Spleen (tissue), 11 donors: Measurements from ENCODE around the gene ANKRD42. TPM values are rescaled to one million over a fixed set of nuclear protein-coding genes. Genes with fewer than 3 reads are reported as not detected.
"Not testable (repeated sequence)": the region's sequence is repeated elsewhere in the genome, so short reads cannot be mapped to it uniquely, and the experiment has no call there.

Source experiments
- DNase-seq: peaks from one replicate; pipeline ENCODE4 v3.0.0-alpha.2; 2020
- H3K27ac ChIP-seq, 8 donors: fragments of 200-600 bp; sonication (generic) in 7 of 8; 1 replicate in 4 of 8; 2 replicates in 4 of 8; pipeline versions ENCODE4 v1.5.0 to v1.8.0; 2016 to 2021; ENCODE audit warnings: inconsistent platforms in 4 of 8, mild to moderate bottlenecking in 4 of 8, moderate library complexity in 1 of 8
- H3K27me3 ChIP-seq, 7 donors: fragments of 200-600 bp; sonication (generic) in 6 of 7; replicated peaks in 1 of 7; 1 replicate in 4 of 7; 2 replicates in 3 of 7; pipeline versions ENCODE4 v1.5.0 to v1.8.0; 2016 to 2021; ENCODE audit warnings: inconsistent platforms in 3 of 7, mild to moderate bottlenecking in 1 of 7
- H3K36me3 ChIP-seq, 6 donors: fragments of 200-600 bp; sonication (generic) in 5 of 6; 1 replicate in 4 of 6; 2 replicates in 2 of 6; pipeline versions ENCODE4 v1.5.0 to v1.8.0; 2016 to 2021; ENCODE audit warnings: inconsistent platforms in 2 of 6
- H3K4me1 ChIP-seq, 6 donors: fragments of 200-600 bp; sonication (generic) in 5 of 6; 1 replicate in 3 of 6; 2 replicates in 3 of 6; pipeline versions ENCODE4 v1.5.0 to v1.8.0; 2016 to 2021; ENCODE audit warnings: inconsistent platforms in 3 of 6
- H3K4me3 ChIP-seq, 8 donors: fragments of 200-600 bp; sonication (generic) in 7 of 8; 1 replicate in 4 of 8; 2 replicates in 4 of 8; pipeline versions ENCODE4 v1.5.0 to v1.8.0; 2016 to 2021; ENCODE audit warnings: inconsistent platforms in 4 of 8, mild to moderate bottlenecking in 4 of 8, moderate library complexity in 2 of 8
- H3K9me3 ChIP-seq, 8 donors: fragments of 200-600 bp; sonication (generic) in 7 of 8; 1 replicate in 4 of 8; 2 replicates in 4 of 8; pipeline versions ENCODE4 v1.5.0 to v1.8.0; 2016 to 2021; ENCODE audit warnings: inconsistent platforms in 4 of 8
- CTCF ChIP-seq, 11 experiments: fragments of 200-600 bp in 7 of 11; fragments of 450-650 bp in 4 of 11; sonication (generic) in 4 of 11; IDR thresholded peaks in 8 of 11; conservative IDR thresholded peaks in 3 of 11; 1 replicate in 7 of 11; 2 replicates in 4 of 11; pipeline versions ENCODE4 v1.4.0 to v1.8.0; 2016 to 2021; ENCODE audit warnings: antibody characterized with exemption in 11 of 11, inconsistent platforms in 4 of 11, mild to moderate bottlenecking in 1 of 11
- POLR2A ChIP-seq, 3 donors: fragments of 450-650 bp; IDR thresholded peaks; one replicate each; pipeline ENCODE4 v1.5.1; 2017; ENCODE audit warnings: antibody characterized with exemption in 3 of 3, mild to moderate bottlenecking in 1 of 3
- POLR2AphosphoS5 ChIP-seq, 3 donors: sonication (generic); formaldehyde crosslinking; IDR thresholded peaks; one replicate each; pipeline ENCODE4 v1.5.1; 2017; ENCODE audit warnings: antibody characterized with exemption in 3 of 3
- WGBS, 5 donors: extraction: QIAGEN DNeasy Blood & Tissue Kit in 3 of 5; methylation state at CpG; one replicate each; pipeline versions ENCODE4 v1.1.5 to v1.1.7; 2013 to 2018; 5-methylcytosine and 5-hydroxymethylcytosine counted together
- intact Hi-C: fragments of 100-400 bp; cut with DNase I; formaldehyde crosslinking; loops from one replicate; pipeline ENCODE4 v1.15.0; 2023; ENCODE audit warnings: low total_unique reads
- polyA plus RNA-seq, 3 donors: library from polyadenylated mRNA; stranded (reverse); fragments of 200-250 nt; gene quantifications; one replicate each; pipeline ENCODE4 v1.2.1, GENCODE V29; 2013
- total RNA-seq, 7 donors: library from RNA; depleted of rRNA in 3 of 7; stranded (reverse); fragments of >200 nt in 3 of 7; fragmentation: NEBNext Ultra II Directional in 4 of 7; extraction: Animal tissue kit (Norgen Biotek cat#: 25700) in 4 of 7; gene quantifications; one replicate each; pipeline versions ENCODE4 v1.1.0 to v1.2.1, GENCODE V29; 2016 to 2021
- donor health status: healthy with polysubstance abuse.
- donor health status: DM: no; HTN: no; CAD: no; lungs with moderate emphysema.
- donor health status: DM: no; HTN: no; CAD: no.
- donor health status: Bipolar disorder and iron deficiency.
- donor health status: healthy.
- donor health status: DM: no; HTN: no; CAD: no.
- donor health status: DM: yes; HTN: yes; CAD: no.

Gene ANKRD42
- total and polyA plus RNA-seq, 10 donors, result 2.8 to 8.6 (median 6.5) TPM

- no peak overlapping the region for H3K27ac ChIP-seq
- TF ChIP-seq POLR2A (IDR thresholded peaks at IDR 0.05) (no peak), CTCF (IDR thresholded peaks at IDR 0.05 in 8 of 11, conservative IDR thresholded peaks at IDR 0.05 in 3 of 11) (no peak), POLR2AphosphoS5 (IDR thresholded peaks at IDR 0.05) (no peak)
- 93 to 100% (median 98%) methylated on average over 1 of the region's 1 CpG for WGBS, 5 donors
- DNase-seq, result no peak
- H3K27me3 ChIP-seq, result no peaks in the 10 kb centered on the region
- intact Hi-C loops, result no loop called here
- no peak overlapping the region for H3K4me3 ChIP-seq
- H3K9me3 ChIP-seq, result no peaks in the 10 kb centered on the region
- peaks cover 0 to 99% (median 53%) of the 10 kb centered on the region in 6 donors for H3K36me3 ChIP-seq
- H3K4me1 ChIP-seq, result no peaks in the 10 kb centered on the region
Measured at GRCh38 chr11:83265331-83265730, 71.8 kb downstream of the ANKRD42 start.

GRCh38 chr11:83269080-83269479 lies 75.6 kb downstream of the ANKRD42 start:
- H3K4me3 ChIP-seq, intact Hi-C loops, H3K4me1 ChIP-seq, DNase-seq, H3K9me3 ChIP-seq, H3K27me3 ChIP-seq, H3K27ac ChIP-seq: not testable (repeated sequence)
- 66 to 72% (median 69%) methylated on average over 2 of the region's 2 CpGs for WGBS, 5 donors
- H3K36me3 ChIP-seq, result peaks cover 0 to 100% (median 60%) of the 10 kb centered on the region in 6 donors

GRCh38 chr11:83271734-83272133 lies 78.2 kb downstream of the ANKRD42 start:
- DNase-seq, result not testable (repeated sequence)

GRCh38 chr11:83272627-83273026 lies 79.1 kb downstream of the ANKRD42 start:
- intact Hi-C loops, result no loop called here
- no peak overlapping the region for H3K27ac ChIP-seq
- no peaks in the 10 kb centered on the region for H3K4me1 ChIP-seq
- peaks cover 0 to 100% (median 60%) of the 10 kb centered on the region in 6 donors for H3K36me3 ChIP-seq
- no peak overlapping the region for H3K4me3 ChIP-seq
- H3K9me3 ChIP-seq, result peaks cover 0 to 8% (median 4%) of the 10 kb centered on the region in 8 donors
- no peak for DNase-seq
- H3K27me3 ChIP-seq, result no peaks in the 10 kb centered on the region
- TF ChIP-seq CTCF (IDR thresholded peaks at IDR 0.05 in 8 of 11, conservative IDR thresholded peaks at IDR 0.05 in 3 of 11), result no peak
- no peak for TF ChIP-seq POLR2A (IDR thresholded peaks at IDR 0.05)
- no peak for TF ChIP-seq POLR2AphosphoS5 (IDR thresholded peaks at IDR 0.05)

More at GRCh38 chr11:83271734-83272133, 78.2 kb downstream of the ANKRD42 start:
- H3K36me3 ChIP-seq, result peaks cover 0 to 100% (median 56%) of the 10 kb centered on the region in 6 donors
- H3K27ac ChIP-seq, H3K9me3 ChIP-seq, H3K4me1 ChIP-seq, intact Hi-C loops, H3K27me3 ChIP-seq, H3K4me3 ChIP-seq: not testable (repeated sequence)
- WGBS, 5 donors, result 95 to 100% (median 97%) methylated on average over 5 of the region's 5 CpGs

GRCh38 chr11:83275888-83276641 lies 82.6 kb downstream of the ANKRD42 start:
- Histone ChIP-seq H3K36me3 (peaks cover 0 to 92% (median 75%) of the 10 kb centered on the region in 6 donors), H3K27me3 (no peaks in the 10 kb centered on the region), H3K27ac (no peak overlapping the region), H3K4me3 (no peak overlapping the region), H3K9me3 (peaks cover 0 to 8% (median 4%) of the 10 kb centered on the region in 8 donors), H3K4me1 (peaks cover 0 to 10% (median 2%) of the 10 kb centered on the region in 6 donors)
- DNase-seq, result no peak
- no peak for TF ChIP-seq POLR2A (IDR thresholded peaks at IDR 0.05)
- no peak for TF ChIP-seq POLR2AphosphoS5 (IDR thresholded peaks at IDR 0.05)
- TF ChIP-seq CTCF (IDR thresholded peaks at IDR 0.05 in 8 of 11, conservative IDR thresholded peaks at IDR 0.05 in 3 of 11), result no peak
- WGBS, 5 donors, result 86 to 95% (median 91%) methylated on average over 8 of the region's 8 CpGs
- intact Hi-C loops, result no loop called here
